Testis (tissue), 2 donors: ENCODE results near the gene TENT4B.

Experiments used
- CTCF ChIP-seq, 3 experiments: fragments of 450-650 bp in 2 of 3; fragments of 200-600 bp in 1 of 3; sonication (generic) in 1 of 3; IDR thresholded peaks; one replicate each; pipeline ENCODE4 v1.5.1; 2016 to 2019; ENCODE audit warnings: antibody characterized with exemption in 3 of 3, mild to moderate bottlenecking in 2 of 3, moderate library complexity in 1 of 3
- POLR2A ChIP-seq: fragments of 450-650 bp; IDR thresholded peaks from one replicate; pipeline ENCODE4 v1.6.1; 2017; ENCODE audit warnings: antibody characterized with exemption, mild to moderate bottlenecking, moderate library complexity

GRCh38 chr16:50272111-50272571, 119.0 kb downstream of the TENT4B start:
- TF ChIP-seq CTCF (IDR thresholded peaks at IDR 0.05) (no peak), POLR2A (no peak)
